ENCODE data around the gene ERCC6.

Gene ERCC6

GRCh38 chr10:49575489-49576072 is 36.7 kb upstream of the ERCC6 start:
- DNase-seq (ENCODE audit: low read depth in 2 of 2): no peak
- no peak for TF ChIP-seq CTCF (IDR thresholded peaks at IDR 0.05; ENCODE audit: low read depth, low read length)
- H3K4me3 ChIP-seq (replicated peaks in 1 of 2; ENCODE audit: low read depth in 2 of 2, low read length in 2 of 2): no peak overlapping the region

GRCh38 chr10:49572594-49573114 is 33.7 kb upstream of the ERCC6 start:
- TF ChIP-seq CTCF (IDR thresholded peaks at IDR 0.05; ENCODE audit: low read depth, low read length): no peak
- H3K4me3 ChIP-seq (replicated peaks in 1 of 2; ENCODE audit: low read depth in 2 of 2, low read length in 2 of 2): no peak overlapping the region
- DNase-seq (ENCODE audit: low read depth in 2 of 2): no peak

GRCh38 chr10:49571388-49571787 is 32.5 kb upstream of the ERCC6 start:
- H3K4me3 ChIP-seq (replicated peaks in 1 of 2; ENCODE audit: low read depth in 2 of 2, low read length in 2 of 2): no peak overlapping the region

GRCh38 chr10:49569031-49569631 is 30.2 kb upstream of the ERCC6 start:
- peak; percentile 82 to 87 for DNase-seq (ENCODE audit: low read depth in 2 of 2)
- no peak for TF ChIP-seq CTCF (IDR thresholded peaks at IDR 0.05; ENCODE audit: low read depth, low read length)
- H3K4me3 ChIP-seq (replicated peaks in 1 of 2; ENCODE audit: low read depth in 2 of 2, low read length in 2 of 2): no peak overlapping the region

More at GRCh38 chr10:49571388-49571787, 32.5 kb upstream of the ERCC6 start:
- TF ChIP-seq CTCF (IDR thresholded peaks at IDR 0.05; ENCODE audit: low read depth, low read length): no peak
- DNase-seq (ENCODE audit: low read depth in 2 of 2): peak in 1 of 2 donors; percentile 53

- TF ChIP-seq CTCF (IDR thresholded peaks at IDR 0.05; ENCODE audit: low read depth, low read length): no peak
- peak; percentile 73 to 83 for DNase-seq (ENCODE audit: low read depth in 2 of 2)
- no peak overlapping the region for H3K4me3 ChIP-seq (replicated peaks in 1 of 2; ENCODE audit: low read depth in 2 of 2, low read length in 2 of 2)
Measured at GRCh38 chr10:49568235-49568634, 29.3 kb upstream of the ERCC6 start.

- H3K4me3 ChIP-seq (replicated peaks in 1 of 2; ENCODE audit: low read depth in 2 of 2, low read length in 2 of 2): no peak overlapping the region
- no peak for TF ChIP-seq CTCF (IDR thresholded peaks at IDR 0.05; ENCODE audit: low read depth, low read length)
- DNase-seq (ENCODE audit: low read depth in 2 of 2): no peak
Measured at GRCh38 chr10:49567810-49568209, 28.9 kb upstream of the ERCC6 start.

Data from cardiac fibroblast (primary cell).